GM21528 (cell line): ENCODE results near the gene CCS.
"Not testable (repeated sequence)": the region's sequence is repeated elsewhere in the genome, so short reads cannot be mapped to it uniquely, and the experiment has no call there.

Experiments used
- ATAC-seq: cut with Tn5 transposase; IDR thresholded peaks from one replicate; pipeline ENCODE4 v1.9.1; 2021; ENCODE audit warnings: mild to moderate bottlenecking, moderate library complexity; ENCODE audit not compliant: unreplicated experiment, low FRiP score

The CCS gene

DNA sequence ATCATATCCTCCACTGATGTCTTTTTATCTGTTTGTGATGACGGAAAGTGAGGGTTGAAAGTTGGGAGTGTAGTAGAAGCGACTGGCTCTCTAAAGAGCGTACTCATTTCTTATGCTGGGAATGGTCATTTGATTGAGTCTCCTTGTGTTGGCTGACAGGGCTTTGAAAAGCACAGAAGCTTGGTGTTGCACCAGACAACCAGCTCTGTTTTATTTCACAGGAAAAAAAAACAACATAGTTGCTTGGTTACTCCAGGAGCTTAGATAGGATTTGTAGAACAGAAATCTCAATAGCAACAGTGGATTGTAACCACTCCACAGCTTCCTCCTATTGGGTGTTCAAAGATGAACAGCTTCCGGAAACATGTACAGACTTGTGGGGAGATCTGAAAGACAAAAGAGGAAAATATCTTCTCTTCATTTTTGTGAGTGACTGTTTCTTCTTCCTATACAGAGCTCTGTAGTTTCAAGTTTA lies 26.1 kb downstream of the CCS start:
- ATAC-seq, result no peak

DNA sequence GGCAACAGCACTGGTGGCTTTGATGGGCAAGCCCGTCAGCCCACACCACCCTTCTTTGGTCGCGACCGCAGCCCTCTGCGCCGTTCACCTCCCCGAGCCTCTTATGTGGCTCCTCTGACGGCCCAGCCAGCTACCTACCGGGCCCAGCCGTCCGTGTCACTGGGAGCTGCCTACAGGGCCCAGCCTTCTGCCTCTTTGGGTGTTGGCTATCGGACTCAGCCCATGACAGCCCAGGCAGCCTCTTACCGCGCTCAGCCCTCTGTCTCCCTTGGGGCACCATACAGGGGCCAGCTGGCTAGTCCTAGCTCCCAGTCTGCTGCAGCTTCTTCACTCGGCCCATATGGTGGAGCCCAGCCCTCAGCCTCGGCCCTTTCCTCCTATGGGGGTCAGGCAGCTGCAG lies 31.5 kb downstream of the CCS start:
- ATAC-seq, result no peak

DNA sequence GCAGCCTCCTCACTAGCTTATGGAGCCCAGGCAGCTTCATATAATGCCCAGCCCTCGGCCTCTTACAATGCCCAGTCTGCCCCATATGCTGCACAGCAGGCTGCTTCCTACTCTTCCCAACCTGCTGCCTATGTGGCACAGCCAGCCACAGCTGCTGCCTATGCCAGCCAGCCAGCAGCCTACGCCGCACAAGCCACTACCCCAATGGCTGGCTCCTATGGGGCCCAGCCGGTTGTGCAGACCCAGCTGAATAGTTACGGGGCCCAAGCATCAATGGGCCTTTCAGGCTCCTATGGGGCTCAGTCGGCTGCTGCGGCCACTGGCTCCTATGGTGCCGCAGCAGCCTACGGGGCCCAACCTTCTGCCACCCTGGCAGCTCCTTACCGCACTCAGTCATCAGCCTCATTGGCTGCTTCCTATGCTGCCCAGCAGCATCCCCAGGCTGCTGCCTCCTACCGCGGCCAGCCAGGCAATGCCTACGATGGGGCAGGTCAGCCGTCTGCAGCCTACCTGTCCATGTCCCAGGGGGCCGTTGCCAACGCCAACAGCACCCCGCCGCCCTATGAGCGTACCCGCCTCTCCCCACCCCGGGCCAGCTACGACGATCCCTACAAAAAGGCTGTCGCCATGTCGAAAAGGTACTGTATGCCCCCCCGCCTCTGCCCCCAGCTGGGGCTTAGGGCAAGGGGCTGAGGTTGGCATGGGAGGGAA lies 32.2 kb downstream of the CCS start:
- no peak for ATAC-seq

DNA sequence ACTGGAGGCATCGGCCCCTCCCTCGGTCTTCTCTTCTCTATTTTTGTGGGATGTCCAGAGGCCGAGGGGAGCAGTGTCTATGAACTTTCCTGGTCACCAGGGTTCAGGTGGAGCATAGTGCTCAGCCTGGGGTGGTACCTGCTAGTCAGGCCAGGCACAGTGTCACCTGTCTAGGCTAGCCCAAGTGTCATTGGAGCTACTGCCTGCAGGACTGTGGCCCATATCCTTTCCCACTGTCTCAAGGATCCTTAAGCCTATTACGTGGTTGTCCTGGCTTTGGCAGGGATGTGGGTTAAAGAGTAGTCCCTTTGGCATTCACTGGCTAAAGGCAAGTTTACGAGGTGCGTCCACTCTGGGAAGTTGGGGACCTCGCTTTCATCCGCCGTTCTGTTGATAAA lies 32.8 kb downstream of the CCS start:
- ATAC-seq, result no peak

DNA sequence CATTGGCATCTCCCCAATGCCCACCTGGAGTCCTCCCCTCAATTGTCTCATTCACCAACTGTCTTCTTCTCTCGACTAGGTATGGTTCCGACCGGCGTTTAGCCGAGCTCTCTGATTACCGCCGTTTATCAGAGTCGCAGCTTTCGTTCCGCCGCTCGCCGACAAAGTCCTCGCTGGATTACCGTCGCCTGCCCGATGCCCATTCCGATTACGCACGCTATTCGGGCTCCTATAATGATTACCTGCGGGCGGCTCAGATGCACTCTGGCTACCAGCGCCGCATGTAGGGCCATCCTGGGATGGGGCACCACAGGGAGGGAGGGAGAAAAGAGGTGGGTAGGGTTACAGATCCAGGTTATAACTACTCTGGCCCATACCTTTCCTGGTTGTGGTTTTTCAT lies 33.4 kb downstream of the CCS start:
- ATAC-seq, result no peak

DNA sequence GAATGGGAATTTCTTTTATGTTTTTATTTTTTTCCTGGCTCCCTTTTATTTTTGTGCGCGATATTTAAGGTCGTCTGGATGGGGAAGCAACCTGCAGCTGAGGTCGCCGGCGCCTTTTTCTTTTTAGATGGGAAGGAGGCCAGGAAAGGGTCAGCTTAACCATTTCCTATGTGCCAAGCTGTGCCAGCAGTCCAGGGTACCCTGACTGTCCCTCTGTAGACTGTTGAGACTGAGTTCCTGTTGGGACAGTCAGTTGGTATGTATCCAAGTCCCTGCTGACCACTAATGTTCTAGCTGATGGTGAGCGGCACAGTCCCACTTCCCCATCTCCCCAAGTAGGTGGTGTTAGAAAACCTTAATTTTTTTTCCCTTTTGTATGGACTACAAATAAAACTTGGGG lies 33.9 kb downstream of the CCS start:
- ATAC-seq, result no peak

DNA sequence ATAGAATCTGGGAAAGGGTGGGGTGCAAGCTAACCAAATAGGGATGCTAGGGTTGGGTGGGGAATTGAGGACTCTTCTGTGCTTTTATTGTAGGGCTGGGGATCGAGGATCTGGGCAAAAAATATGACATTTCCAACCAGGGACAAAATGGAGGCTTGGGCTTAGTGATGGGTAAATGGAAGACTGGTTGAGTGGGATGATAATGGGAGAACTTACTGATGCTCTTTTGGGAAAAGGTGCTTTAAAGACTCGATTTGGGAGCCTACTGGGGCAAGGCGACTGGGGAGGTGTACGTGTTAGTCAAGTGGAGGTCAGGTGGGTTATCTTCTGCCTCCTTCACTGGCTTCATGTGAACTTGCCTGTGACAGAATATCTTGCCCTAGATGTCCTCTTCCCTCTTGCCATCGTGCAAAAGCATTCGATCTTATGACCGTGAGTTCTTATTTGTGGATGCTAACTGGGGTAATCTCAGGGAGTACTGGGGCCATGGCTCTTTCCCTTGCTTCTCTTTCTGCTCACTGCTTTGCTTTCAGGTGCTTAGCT lies 35.1 kb downstream of the CCS start:
- no peak for ATAC-seq

DNA sequence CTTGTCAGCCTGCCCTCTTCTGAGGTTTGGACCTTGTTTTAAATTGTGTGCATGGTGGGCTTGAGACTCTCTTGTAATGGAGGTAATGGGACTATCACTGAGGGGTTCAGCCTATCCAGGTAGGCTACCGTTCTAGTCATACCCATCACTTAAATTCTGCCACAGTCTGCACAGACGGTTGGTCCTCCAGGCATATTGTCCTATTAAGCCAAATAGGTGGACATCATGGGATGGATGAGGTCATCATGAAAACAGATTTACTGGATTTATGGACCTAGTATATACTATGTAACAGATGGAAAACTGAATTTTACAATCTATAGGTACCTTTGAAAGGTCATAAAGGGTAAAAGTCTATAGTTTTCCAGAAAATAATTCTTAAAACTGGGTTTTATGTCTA lies 36.4 kb downstream of the CCS start:
- ATAC-seq, result no peak

DNA sequence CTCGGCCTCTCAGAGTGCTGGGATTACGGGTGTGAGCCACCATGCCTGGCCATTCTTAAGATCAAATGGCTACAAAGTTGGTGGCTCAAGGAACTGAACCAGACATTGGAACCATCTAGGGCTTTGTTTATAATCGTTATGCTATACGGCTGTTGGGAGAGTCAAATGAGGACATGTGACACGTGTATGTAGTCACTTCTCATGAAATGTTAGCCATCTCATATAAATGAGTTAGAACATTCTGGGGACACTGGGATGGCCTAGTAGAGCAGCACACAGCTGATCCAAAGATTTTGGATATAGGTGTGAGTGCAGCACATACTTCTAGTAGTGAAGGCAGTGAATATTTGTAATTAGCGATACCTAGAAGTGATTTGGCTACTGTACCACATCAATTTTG lies 38.9 kb downstream of the CCS start:
- ATAC-seq, result no peak

DNA sequence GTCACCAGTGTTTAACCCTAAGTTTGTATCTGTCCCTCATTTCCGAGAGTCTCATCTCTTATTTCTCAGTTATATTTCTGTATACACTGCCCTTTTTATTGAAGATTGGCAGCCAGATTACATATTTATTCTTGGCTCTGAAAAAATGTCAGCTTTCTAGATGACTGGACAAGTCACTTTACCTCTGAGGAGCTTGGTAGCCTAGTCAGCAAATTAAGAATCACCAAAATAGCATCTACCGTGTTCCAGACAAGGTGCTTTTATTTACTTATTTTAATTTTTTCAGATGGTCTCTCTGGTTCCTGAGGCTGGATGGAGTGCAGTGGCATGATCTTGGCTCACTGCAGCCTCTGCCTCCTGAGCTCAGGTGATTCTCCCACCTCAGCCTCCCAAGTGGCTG lies 40.0 kb downstream of the CCS start:
- ATAC-seq, result no peak

DNA sequence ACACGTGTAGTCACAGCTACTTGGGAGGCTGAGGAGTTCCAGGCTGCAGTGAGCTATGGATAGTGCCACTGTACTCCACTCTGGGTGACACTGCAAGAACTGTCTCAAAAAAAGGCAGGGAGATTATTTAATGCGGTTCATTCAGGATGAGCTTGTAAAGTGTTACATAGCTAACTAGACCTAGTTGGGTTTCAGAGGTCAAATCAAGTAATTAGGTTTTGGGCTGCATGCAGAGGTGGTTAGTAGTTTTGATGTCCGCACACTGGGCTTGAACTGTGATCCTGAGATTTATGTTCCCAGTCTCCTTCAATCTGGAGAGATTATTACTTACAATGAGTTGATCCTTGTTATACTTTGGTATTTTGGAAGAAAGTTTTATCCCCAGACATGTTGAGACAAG lies 43.4 kb downstream of the CCS start:
- no peak for ATAC-seq

DNA sequence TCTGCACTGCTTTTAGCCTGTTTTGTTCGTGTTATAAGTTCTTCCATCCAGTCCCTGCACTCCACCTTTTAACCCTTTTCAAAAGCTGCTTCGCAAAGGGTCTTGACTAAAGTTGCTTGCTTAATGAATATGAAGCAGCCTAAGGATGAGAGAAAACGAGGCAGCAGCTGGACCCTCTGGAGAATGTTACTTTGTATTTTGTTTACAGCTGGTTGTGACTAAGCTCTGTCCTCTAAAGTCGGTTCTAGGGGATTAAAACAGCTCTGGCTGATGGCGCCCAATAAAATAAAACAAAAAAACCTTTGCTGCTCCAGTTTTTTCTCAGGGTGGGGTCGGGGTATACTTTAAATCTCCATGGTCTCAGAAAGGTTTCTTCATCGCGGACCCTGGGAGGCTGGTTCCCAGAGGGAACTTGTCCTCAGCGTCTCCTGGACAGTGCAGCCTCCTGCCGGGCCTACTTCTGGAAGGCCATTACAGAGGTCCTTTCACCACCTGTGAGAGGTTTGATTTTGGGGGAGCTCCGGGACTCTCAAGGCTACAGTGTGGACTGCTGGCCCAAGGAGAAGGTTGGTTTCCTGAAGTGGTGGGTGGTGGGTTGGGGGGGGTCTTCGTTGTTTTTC lies 44.7 kb downstream of the CCS start:
- no peak for ATAC-seq

DNA sequence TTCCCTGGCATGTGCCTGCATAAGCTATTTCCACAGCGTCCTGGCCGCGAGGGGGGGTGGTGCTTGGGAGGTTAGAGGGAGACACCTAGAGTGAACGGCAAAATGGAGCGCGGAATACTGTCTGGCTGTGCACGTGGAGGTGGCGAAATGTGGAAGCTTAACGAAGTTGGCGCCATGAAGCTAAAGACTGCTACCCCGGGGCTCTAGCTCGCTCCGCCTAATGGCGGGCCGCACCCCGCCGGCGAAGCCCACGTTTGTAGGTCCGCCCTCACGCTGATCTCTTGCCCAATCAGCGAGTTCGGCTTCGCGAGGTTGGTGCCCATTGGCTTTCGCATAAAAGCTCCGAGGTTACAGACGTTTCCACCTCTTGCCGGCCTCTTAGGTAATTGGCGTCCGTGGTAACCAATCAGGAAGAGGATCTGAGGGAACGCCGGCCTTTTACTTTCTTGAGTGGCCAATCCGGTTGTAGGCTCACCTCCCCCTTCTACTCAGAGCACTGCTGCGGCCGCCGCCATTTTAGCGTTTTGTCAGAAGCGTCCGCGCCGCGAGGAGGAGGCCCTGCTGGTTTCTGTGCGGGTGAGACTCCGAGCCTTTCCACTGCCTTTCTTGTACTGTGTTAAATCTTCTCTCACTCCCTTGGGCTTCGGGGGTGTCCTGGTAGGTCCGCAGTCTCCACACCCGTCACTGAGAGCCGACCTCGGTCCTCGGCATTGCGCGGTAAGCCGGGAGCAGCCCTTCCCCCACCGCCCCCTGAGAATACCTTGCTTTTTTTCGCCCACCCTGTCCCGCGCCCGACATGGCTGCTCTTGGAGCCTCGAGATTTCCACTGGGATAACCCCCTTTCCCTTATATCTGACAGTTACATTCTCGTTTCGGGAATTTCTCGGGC lies 45.4 kb downstream of the CCS start, which contains the start of gene RBM4:
RBM4 (plus strand) TSS at position 527 of the 889 bp plus-strand sequence. CDS start 1,009 bp downstream, outside the sequence.
- ATAC-seq, result peak; percentile 94

DNA sequence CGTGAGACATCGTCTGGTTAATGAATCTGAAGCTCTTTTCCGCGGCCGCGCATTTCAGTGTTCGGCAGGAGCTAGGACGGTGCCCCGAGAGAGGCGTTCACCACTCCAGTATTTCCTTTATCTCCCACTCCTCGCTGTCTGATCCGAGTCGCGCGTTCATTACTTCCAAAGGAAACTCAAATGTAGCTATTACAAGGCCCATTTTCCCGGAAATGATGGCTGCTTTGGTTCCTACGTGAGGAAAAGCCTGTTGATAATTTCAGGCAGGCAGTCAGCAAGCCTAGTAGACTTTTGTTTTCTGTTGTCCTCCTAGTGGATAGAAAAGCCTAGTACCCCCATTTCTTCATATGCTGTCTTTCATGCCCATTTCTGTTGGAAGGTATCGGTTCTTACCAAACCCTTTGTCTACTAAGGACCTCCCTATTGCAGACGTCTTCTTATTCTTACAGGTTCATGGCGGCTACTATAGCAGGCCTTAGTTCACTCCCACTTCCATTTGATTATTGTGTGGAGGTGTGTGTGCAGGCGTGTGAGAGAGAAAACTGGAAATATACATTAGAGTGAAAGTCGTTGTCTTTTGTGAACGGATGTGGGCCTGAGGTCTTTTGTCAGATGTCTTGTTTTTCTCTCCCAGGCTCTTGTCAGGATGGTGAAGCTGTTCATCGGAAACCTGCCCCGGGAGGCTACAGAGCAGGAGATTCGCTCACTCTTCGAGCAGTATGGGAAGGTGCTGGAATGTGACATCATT lies 46.3 kb downstream of the CCS start:
- no peak for ATAC-seq

DNA sequence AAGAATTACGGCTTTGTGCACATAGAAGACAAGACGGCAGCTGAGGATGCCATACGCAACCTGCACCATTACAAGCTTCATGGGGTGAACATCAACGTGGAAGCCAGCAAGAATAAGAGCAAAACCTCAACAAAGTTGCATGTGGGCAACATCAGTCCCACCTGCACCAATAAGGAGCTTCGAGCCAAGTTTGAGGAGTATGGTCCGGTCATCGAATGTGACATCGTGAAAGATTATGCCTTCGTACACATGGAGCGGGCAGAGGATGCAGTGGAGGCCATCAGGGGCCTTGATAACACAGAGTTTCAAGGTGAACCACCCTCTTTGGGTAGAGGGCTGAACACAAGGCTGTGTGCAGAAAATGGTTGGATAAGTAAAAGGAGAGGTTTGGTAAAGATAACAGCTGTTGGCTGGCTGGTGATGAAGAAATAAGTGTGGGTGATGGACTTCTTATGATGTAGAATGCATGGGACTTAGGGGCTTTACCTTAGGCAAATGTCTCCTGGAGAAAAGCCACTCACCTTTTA lies 46.9 kb downstream of the CCS start:
- ATAC-seq, result not testable (repeated sequence)

DNA sequence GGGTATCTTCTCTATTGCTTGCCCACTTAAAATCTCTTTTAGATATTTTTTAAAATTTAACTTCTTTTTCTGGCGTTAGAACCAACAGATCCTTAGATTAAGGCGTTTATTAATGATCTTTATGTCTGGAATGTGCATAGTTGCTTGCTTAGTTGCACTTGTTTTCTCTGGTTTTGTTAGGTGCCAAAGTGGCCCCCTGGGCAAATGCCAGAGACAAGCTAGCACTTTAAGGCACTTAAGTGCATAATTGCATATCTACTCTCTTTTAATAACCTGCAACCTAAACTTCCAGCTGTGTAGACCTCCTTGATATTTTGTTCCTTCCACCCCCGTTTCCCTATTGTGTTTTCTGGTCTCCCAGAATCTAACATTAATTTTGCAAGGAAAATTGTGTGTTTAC lies 48.8 kb downstream of the CCS start:
- ATAC-seq, result no peak

DNA sequence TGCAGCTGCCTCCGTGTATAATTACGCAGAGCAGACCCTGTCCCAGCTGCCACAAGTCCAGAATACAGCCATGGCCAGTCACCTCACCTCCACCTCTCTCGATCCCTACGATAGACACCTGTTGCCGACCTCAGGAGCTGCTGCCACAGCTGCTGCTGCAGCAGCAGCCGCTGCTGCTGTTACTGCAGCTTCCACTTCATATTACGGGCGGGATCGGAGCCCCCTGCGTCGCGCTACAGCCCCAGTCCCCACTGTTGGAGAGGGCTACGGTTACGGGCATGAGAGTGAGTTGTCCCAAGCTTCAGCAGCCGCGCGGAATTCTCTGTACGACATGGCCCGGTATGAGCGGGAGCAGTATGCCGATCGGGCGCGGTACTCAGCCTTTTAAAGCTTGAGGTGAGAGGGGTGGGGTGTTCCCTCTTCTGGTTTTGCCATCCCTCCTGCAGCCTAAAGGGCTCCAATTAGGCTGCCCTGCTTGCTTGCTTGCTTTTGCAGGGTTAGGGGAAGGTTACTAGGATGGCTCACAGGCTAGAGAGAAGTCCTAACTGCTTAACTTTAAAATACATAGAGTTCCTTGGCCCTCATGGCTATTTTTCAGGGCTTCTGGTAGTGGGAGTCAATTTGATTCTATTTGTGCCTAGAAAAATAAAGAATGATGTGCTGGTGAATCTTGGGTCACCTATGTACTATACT lies 50.9 kb downstream of the CCS start:
- ATAC-seq, result no peak

DNA sequence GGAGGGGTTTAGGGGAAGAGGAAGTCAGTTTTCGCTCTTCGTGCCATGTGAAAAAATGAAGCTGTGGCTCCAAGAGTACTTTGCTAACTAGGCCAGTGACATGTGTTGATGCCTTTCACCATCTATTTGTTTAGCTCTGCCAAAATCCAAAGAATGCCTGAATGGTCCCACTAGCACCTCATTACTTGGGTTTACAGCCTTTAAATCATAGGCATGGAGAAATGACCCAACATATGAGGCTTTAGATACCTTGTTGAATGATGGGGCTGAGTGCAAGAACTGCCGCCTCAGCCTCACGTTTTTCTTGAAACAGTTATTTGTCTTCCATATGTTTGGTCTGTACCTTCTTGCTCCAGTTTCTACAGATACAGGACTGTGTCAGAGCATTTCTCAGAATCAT lies 53.8 kb downstream of the CCS start:
- ATAC-seq, result no peak

DNA sequence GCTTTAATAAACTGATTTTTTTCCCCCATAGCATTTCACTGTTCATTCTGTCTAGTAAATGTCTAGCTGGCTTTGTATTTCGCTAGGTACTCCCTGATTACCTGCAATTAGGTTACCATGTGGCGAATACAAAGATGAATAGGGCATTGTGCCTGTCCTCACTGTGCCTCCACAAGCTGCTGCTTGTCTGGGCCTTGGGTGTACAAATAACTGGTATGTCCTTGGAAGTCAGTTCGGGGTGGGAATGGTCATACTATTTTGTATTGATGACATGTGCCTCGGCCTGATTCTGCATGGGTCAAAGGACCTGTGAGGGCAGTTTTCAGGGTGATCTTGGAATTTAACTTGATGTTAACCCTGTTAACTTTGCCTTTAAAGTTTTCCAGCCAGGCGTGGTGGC lies 56.9 kb downstream of the CCS start:
- ATAC-seq, result no peak

DNA sequence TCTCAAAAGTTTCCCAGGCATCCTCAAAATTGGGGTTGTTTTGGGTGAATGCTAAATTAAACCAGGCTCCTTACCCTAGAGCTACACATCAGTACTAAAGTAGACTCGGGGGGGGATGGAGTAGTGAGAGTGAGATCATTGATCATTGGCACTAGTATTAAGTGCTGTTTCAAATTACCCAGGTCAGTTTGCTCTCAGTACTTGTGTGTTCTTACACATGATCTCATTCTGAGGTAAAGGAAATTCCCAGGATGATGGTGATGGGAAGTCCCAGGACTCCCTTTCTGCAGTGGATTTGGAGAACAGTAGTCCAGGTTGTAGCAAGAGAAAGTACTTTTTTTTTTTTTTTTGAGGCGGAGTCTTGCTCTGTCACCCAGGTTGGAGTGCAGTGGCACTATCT lies 58.0 kb downstream of the CCS start:
- ATAC-seq, result no peak
